KMS-11 (cell line): ENCODE measurements around the gene GRB7.

Experiments
- H2AFZ ChIP-seq: fragments of 200-600 bp; sonication (generic); 2 replicates; pipeline ENCODE4 v1.6.1; 2016; ENCODE audit warnings: antibody characterized with exemption, mixed run types, low read depth
- H3K27ac ChIP-seq: fragments of 200-600 bp; sonication (generic); 2 replicates; pipeline ENCODE4 v1.6.1; 2016; ENCODE audit warnings: mild to moderate bottlenecking, mixed run types
- H3K27me3 ChIP-seq: fragments of 200-600 bp; sonication (generic); 2 replicates; pipeline ENCODE4 v1.6.1; 2017; ENCODE audit warnings: mild to moderate bottlenecking, low read depth, mixed run types, moderate library complexity; ENCODE audit not compliant: insufficient read depth
- H3K36me3 ChIP-seq: fragments of 200-600 bp; sonication (generic); 2 replicates; pipeline ENCODE4 v1.6.1; 2017; ENCODE audit warnings: mild to moderate bottlenecking, mixed run types; ENCODE audit not compliant: insufficient read depth
- H3K4me1 ChIP-seq: fragments of 200-600 bp; sonication (generic); 2 replicates; pipeline ENCODE4 v1.6.1; 2016; ENCODE audit warnings: mild to moderate bottlenecking, low read depth, mixed run types; ENCODE audit not compliant: poor library complexity, severe bottlenecking
- H3K4me2 ChIP-seq: fragments of 200-600 bp; sonication (generic); 2 replicates; pipeline ENCODE4 v1.7.0; 2016; ENCODE audit warnings: mild to moderate bottlenecking, mixed run types
- H3K4me3 ChIP-seq: fragments of 200-600 bp; sonication (generic); IDR thresholded peaks from 2 replicates; pipeline ENCODE4 v1.6.1; 2017; ENCODE audit warnings: low read depth, low read length, mixed read lengths; ENCODE audit not compliant: insufficient read depth
- H3K79me2 ChIP-seq: fragments of 200-600 bp; sonication (generic); 2 replicates; pipeline ENCODE4 v1.6.1; 2016; ENCODE audit warnings: low read depth, mixed run types; ENCODE audit not compliant: insufficient read depth
- H3K9ac ChIP-seq: fragments of 200-600 bp; sonication (generic); 2 replicates; pipeline ENCODE4 v1.6.1; 2016; ENCODE audit warnings: mild to moderate bottlenecking, mixed run types
- H4K20me1 ChIP-seq: fragments of 200-600 bp; sonication (generic); 2 replicates; pipeline ENCODE4 v1.6.1; 2016; ENCODE audit warnings: mild to moderate bottlenecking, mixed run types; ENCODE audit not compliant: insufficient read depth
- CTCF ChIP-seq: fragments of 200-600 bp; sonication (generic); conservative IDR thresholded peaks from 2 replicates; pipeline ENCODE4 v1.6.1; 2017; ENCODE audit warnings: low read depth, mild to moderate bottlenecking, antibody characterized with exemption, low read length, moderate library complexity, mixed read lengths

GRB7 gene

GRCh38 chr17:39781861-39782213 lies 44.1 kb downstream of the GRB7 start:
- Histone ChIP-seq H3K4me2 (peak overlapping the region; percentile 61), H3K27ac (peak overlapping the region; percentile 89), H3K27me3 (no peaks in the 10 kb centered on the region), H4K20me1 (no peaks in the 10 kb centered on the region), H3K4me1 (peaks cover 100% of the 10 kb centered on the region), H3K79me2 (peaks cover 97% of the 10 kb centered on the region), H2AFZ (no peak overlapping the region), H3K9ac (no peak overlapping the region), H3K36me3 (peaks cover 14% of the 10 kb centered on the region; the same call in 1 of the 2 replicates), H3K4me3 (no peak overlapping the region)
- no peak for TF ChIP-seq CTCF

GRCh38 chr17:39782481-39782880 lies 44.7 kb downstream of the GRB7 start:
- Histone ChIP-seq H3K4me1 (peaks cover 100% of the 10 kb centered on the region), H3K4me3 (no peak overlapping the region), H3K9ac (no peak overlapping the region), H2AFZ (no peak overlapping the region), H3K79me2 (peaks cover 97% of the 10 kb centered on the region), H3K27me3 (no peaks in the 10 kb centered on the region), H3K27ac (peak overlapping the region; percentile 89), H4K20me1 (no peaks in the 10 kb centered on the region), H3K36me3 (peaks cover 14% of the 10 kb centered on the region; the same call in 1 of the 2 replicates), H3K4me2 (peak overlapping the region; percentile 61)
- TF ChIP-seq CTCF, result no peak

GRCh38 chr17:39782980-39783379 lies 45.2 kb downstream of the GRB7 start:
- Histone ChIP-seq H3K4me2 (peak overlapping the region; percentile 61; the same call in 1 of the 2 replicates), H2AFZ (no peak overlapping the region), H3K4me1 (peaks cover 100% of the 10 kb centered on the region), H4K20me1 (no peaks in the 10 kb centered on the region), H3K79me2 (peaks cover 96% of the 10 kb centered on the region), H3K9ac (no peak overlapping the region), H3K27ac (peak overlapping the region; percentile 89; the same call in 1 of the 2 replicates), H3K36me3 (peaks cover 14% of the 10 kb centered on the region; the same call in 1 of the 2 replicates), H3K27me3 (no peaks in the 10 kb centered on the region), H3K4me3 (no peak overlapping the region)
- TF ChIP-seq CTCF, result no peak

GRCh38 chr17:39787041-39787440 lies 49.3 kb downstream of the GRB7 start:
- Histone ChIP-seq H3K36me3 (peaks cover 25% of the 10 kb centered on the region; the same call in 1 of the 2 replicates), H3K4me2 (no peak overlapping the region), H3K4me1 (peaks cover 90% of the 10 kb centered on the region), H2AFZ (no peak overlapping the region), H3K9ac (no peak overlapping the region), H3K27ac (no peak overlapping the region; the same call in 1 of the 2 replicates), H3K27me3 (no peaks in the 10 kb centered on the region), H3K4me3 (no peak overlapping the region), H4K20me1 (no peaks in the 10 kb centered on the region), H3K79me2 (peaks cover 83% of the 10 kb centered on the region)
- no peak for TF ChIP-seq CTCF
